Esophagus muscularis mucosa (tissue), 4 donors: Measurements from ENCODE around the gene ANXA6. TPM values are rescaled to one million over a fixed set of nuclear protein-coding genes. Genes with fewer than 3 reads are reported as not detected.

Experiments used
- DNase-seq: peaks from one replicate; pipeline ENCODE4 v3.0.0-alpha.2; 2017; ENCODE audit errors: extremely low spot score
- H3K27ac ChIP-seq, 4 donors: fragments of 200-600 bp; sonication (generic); replicated peaks in 1 of 4; 1 replicate in 3 of 4; 2 replicates in 1 of 4; pipeline ENCODE4 v1.5.1; 2016 to 2019; ENCODE audit warnings: mild to moderate bottlenecking in 1 of 4
- H3K27me3 ChIP-seq, 4 donors: fragments of 200-600 bp; sonication (generic); one replicate each; pipeline versions ENCODE4 v1.5.1 to v1.6.0; 2016 to 2019
- H3K36me3 ChIP-seq, 4 donors: fragments of 200-600 bp; sonication (generic); one replicate each; pipeline ENCODE4 v1.5.1; 2016 to 2019
- H3K4me1 ChIP-seq, 4 donors: fragments of 200-600 bp; sonication (generic); one replicate each; pipeline ENCODE4 v1.5.1; 2016 to 2019
- H3K4me3 ChIP-seq, 4 donors: fragments of 200-600 bp; sonication (generic); 1 replicate in 2 of 4; 2 replicates in 2 of 4; pipeline ENCODE4 v1.5.1; 2016 to 2019; ENCODE audit warnings: mild to moderate bottlenecking in 4 of 4, moderate library complexity in 1 of 4
- H3K9me3 ChIP-seq, 4 donors: fragments of 200-600 bp; sonication (generic); 1 replicate in 3 of 4; 2 replicates in 1 of 4; pipeline ENCODE4 v1.5.1; 2016 to 2019
- CTCF ChIP-seq, 3 experiments: fragments of 200-600 bp in 2 of 3; fragments of 450-650 bp in 1 of 3; sonication (generic) in 2 of 3; IDR thresholded peaks; one replicate each; pipeline ENCODE4 v1.5.1; 2017 to 2019; ENCODE audit warnings: antibody characterized with exemption in 3 of 3, mild to moderate bottlenecking in 2 of 3, moderate library complexity in 1 of 3
- EP300 ChIP-seq: sonication (generic); formaldehyde crosslinking; IDR thresholded peaks from one replicate; pipeline ENCODE4 v1.6.1; 2017; ENCODE audit warnings: antibody characterized with exemption
- POLR2A ChIP-seq: fragments of 450-650 bp; IDR thresholded peaks from one replicate; pipeline ENCODE4 v1.6.1; 2017; ENCODE audit warnings: antibody characterized with exemption, moderate library complexity, mild to moderate bottlenecking, low read depth
- POLR2AphosphoS5 ChIP-seq, 2 donors: sonication (generic); formaldehyde crosslinking; IDR thresholded peaks; one replicate each; pipeline ENCODE4 v1.6.1; 2017; ENCODE audit warnings: antibody characterized with exemption in 2 of 2
- WGBS: methylation state at CpG from one replicate; pipeline ENCODE4 v1.1.5; 2018; 5-methylcytosine and 5-hydroxymethylcytosine counted together
- intact Hi-C: fragments of 100-400 bp; cut with DNase I; formaldehyde crosslinking; loops from one replicate; pipeline ENCODE4 v1.15.1; 2023
- total RNA-seq, 4 donors: library from RNA; depleted of rRNA; stranded (reverse); fragments of >200 nt; gene quantifications; one replicate each; pipeline versions ENCODE4 v1.1.0 to v1.2.1, GENCODE V29; 2016

ANXA6 gene
- total RNA-seq, 4 donors from 2014 or later = 232 to 442 (median 374) TPM

DNA sequence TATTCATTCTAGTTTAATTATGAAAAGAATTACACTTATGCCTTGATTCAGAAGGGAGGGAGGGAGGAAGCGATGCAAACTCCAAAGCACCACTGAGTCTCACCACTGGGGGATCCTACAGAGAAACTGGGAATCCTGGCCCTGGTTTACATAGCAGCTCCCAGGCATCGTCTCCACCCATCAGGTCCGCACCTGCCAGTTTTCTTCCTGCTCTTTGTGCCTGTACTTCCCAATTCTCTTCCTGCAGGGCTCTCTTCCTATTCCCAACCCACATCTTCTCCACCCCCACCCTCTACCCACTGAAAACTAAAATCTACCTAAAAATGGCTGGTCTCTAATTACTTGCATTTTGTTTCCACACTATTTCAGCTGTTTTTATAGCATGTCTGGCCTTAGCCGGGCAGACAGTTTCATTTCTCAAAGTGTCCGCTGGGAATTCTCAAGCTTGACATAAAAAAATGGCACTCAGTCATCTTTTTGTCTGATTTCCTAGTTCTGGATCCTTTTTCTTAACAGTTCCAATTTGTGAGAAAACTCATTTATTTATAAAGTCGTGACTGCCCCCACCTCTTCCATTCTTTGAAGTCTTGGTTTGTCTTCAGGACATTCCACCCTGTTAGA, 75.2 kb downstream of the ANXA6 start:
- no peaks in the 10 kb centered on the region for H3K27me3 ChIP-seq
- WGBS = 73% methylated on average over 6 of the region's 6 CpGs
- peaks cover 0 to 7% (median 0%) of the 10 kb centered on the region in 4 donors for H3K36me3 ChIP-seq
- TF ChIP-seq EP300 (no peak), CTCF (IDR thresholded peaks at IDR 0.05) (peak in 1 of 3 experiments; percentile 30)
- no peaks in the 10 kb centered on the region for H3K9me3 ChIP-seq
- intact Hi-C loops = no loop called here
- DNase-seq = no peak
- H3K4me1 ChIP-seq = peaks cover 64 to 73% (median 71%) of the 10 kb centered on the region in 4 donors
- peak overlapping the region in 3 of 4 donors; percentile 82 to 94 (median 89) for H3K4me3 ChIP-seq
- H3K27ac ChIP-seq = peak overlapping the region; percentile 96 to 99 (median 97)

- 19% methylated on average over 15 of the region's 15 CpGs for WGBS
- intact Hi-C loops = no loop called here
- peak overlapping the region; percentile 96 to 99 (median 97) for H3K27ac ChIP-seq
- no peaks in the 10 kb centered on the region for H3K27me3 ChIP-seq
- peak overlapping the region; percentile 82 to 94 (median 90) for H3K4me3 ChIP-seq
- H3K4me1 ChIP-seq = peaks cover 60 to 73% (median 72%) of the 10 kb centered on the region in 4 donors
- peaks cover 0 to 7% (median 0%) of the 10 kb centered on the region in 4 donors for H3K36me3 ChIP-seq
- TF ChIP-seq EP300 = no peak
- no peak for TF ChIP-seq POLR2A
- TF ChIP-seq CTCF (IDR thresholded peaks at IDR 0.05) = no peak
- TF ChIP-seq POLR2AphosphoS5 (IDR thresholded peaks at IDR 0.05) = no peak
- no peaks in the 10 kb centered on the region for H3K9me3 ChIP-seq
- DNase-seq = no peak
Measured at GRCh38 chr5:151081431-151082281, 75.9 kb downstream of the ANXA6 start.

- peaks cover 60 to 73% (median 71%) of the 10 kb centered on the region in 4 donors for H3K4me1 ChIP-seq
Measured at GRCh38 chr5:151080613-151081430, 76.8 kb downstream of the ANXA6 start, which contains the start of gene TNIP1. Gene TNIP1, minus strand, starts transcription at chr5:151081034. Its CDS starts 15,939 bp downstream, at chr5:151065095.

More at GRCh38 chr5:151080613-151081430, 76.8 kb downstream of the ANXA6 start, which contains the start of gene TNIP1:
- TF ChIP-seq POLR2A (peak; percentile 60), POLR2AphosphoS5 (IDR thresholded peaks at IDR 0.05) (peak; percentile 83 to 90), EP300 (no peak), CTCF (IDR thresholded peaks at IDR 0.05) (peak in 1 of 3 experiments; percentile 2)
- Histone ChIP-seq H3K27ac (peak within 1 kb of the TSS; percentile 96 to 99 (median 97)), H3K9me3 (no peaks in the 10 kb centered on the region), H3K4me3 (peak within 1 kb of the TSS; percentile 82 to 94 (median 90)), H3K27me3 (no peaks in the 10 kb centered on the region), H3K36me3 (peaks cover 0 to 7% (median 0%) of the 10 kb centered on the region in 4 donors)
- intact Hi-C loops = no loop called here
- peak; percentile 96 for DNase-seq
- WGBS = 0% methylated on average over 19 of the region's 86 CpGs
